ENCODE data around the gene ABCG2. TPM values are rescaled to one million over a fixed set of nuclear protein-coding genes. Genes with fewer than 3 reads are reported as not detected.

Gene ABCG2
- total and polyA plus RNA-seq, 2 of the 4 experiments (the other 2 are of a cell fraction): 0.50 to 1.1 TPM

DNA sequence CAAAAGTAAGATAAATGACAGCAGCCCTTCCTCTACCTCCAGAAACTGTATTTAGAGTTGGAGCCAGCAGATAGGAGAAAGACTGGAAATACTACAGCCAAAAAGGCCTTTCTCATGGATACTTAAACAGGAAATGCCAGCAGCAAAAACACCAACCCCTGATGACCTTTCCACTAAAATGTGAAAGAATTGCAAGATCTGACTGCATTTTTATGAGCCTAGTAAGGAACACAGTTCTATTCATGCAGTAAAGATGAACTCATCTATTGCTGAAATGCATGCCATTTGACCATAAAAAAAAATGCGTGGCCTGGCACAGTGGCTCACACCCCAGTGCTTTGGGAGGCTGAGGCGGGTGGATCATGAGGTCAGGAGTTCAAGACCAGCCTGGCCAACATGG is 19.9 kb downstream of the ABCG2 start:
- H3K4me2 ChIP-seq (ENCODE audit: low read depth, low read length): peak overlapping the region; percentile 58; the same call in 1 of the 2 replicates
- dilution Hi-C loops (cut with HindIII; ENCODE audit: low sequenced_read_pairs, unreplicated experiment): no loop called here

More for the DNA sequence above, 19.9 kb downstream of the ABCG2 start:
- Histone ChIP-seq H3K27me3 (ENCODE audit: control insufficient read depth, insufficient read depth, low read length) (no peaks in the 10 kb centered on the region), H3K36me3 (ENCODE audit: control insufficient read depth, insufficient read depth, low read length) (no peaks in the 10 kb centered on the region), H4K91ac (ENCODE audit: insufficient read depth, low read depth, low read length) (no peak overlapping the region), H3K4ac (ENCODE audit: low read depth, low read length) (peak overlapping the region; percentile 2; the same call in 1 of the 2 replicates), H2BK20ac (ENCODE audit: low read depth, low read length) (peak overlapping the region; percentile 44; the same call in 1 of the 2 replicates), H2AFZ (replicated peaks; ENCODE audit: low read length, poor library complexity) (no peak overlapping the region), H3K23ac (ENCODE audit: low read depth, low read length) (no peak overlapping the region), H3K18ac (ENCODE audit: low read depth, low read length) (no peak overlapping the region), H3K79me1 (ENCODE audit: low read depth in 1 of 2, low read length in 2 of 2) (no peaks in the 10 kb centered on the region), H2AK9ac (replicated peaks; ENCODE audit: low read depth, low read length, poor library complexity) (no peak overlapping the region), H3K56ac (ENCODE audit: extremely low read depth, insufficient read depth, low read length) (no peak overlapping the region), H3K4me3 (ENCODE audit: insufficient read depth, low read depth, low read length) (no peak overlapping the region), H3K9ac (ENCODE audit: low read depth, low read length) (no peak overlapping the region), H3K27ac (ENCODE audit: insufficient read depth, low read length) (peak overlapping the region; percentile 8; the same call in 1 of the 2 replicates), H4K8ac (ENCODE audit: low read depth in 2 of 2, low read length in 2 of 2) (peak overlapping the region; percentile 22 to 86; a peak in 2 of 4 replicates), H3K9me1 (ENCODE audit: insufficient read depth, low read length) (peaks cover 9% of the 10 kb centered on the region), H2BK15ac (ENCODE audit: low read depth, low read length) (no peak overlapping the region), H3K9me3 (ENCODE audit: control insufficient read depth, insufficient read depth, low read length) (no peaks in the 10 kb centered on the region), H4K20me1 (ENCODE audit: insufficient read depth, low read length) (no peaks in the 10 kb centered on the region), H2BK120ac (ENCODE audit: low read depth, low read length) (peak overlapping the region; percentile 73; the same call in 1 of the 2 replicates), H3K14ac (replicated peaks; ENCODE audit: low read depth, low read length) (no peak overlapping the region), H3K4me1 (ENCODE audit: control insufficient read depth, insufficient read depth, low read length) (peaks cover 12% of the 10 kb centered on the region), H2AK5ac (ENCODE audit: low read depth, low read length) (no peak overlapping the region), H2BK5ac (ENCODE audit: low read depth, low read length, poor library complexity, severe bottlenecking) (peak overlapping the region; percentile 73), H4K5ac (ENCODE audit: low read depth, low read length) (no peak overlapping the region)
- POLR2A ChIA-PET (ENCODE audit: unreplicated experiment): no interaction called here
- no TSS peak for BruUV-seq (replicated peaks)
- CTCF ChIA-PET: no interaction called here
- WGBS, 2 experiments (ENCODE audit: extremely low coverage in 2 of 2, insufficient read length in 1 of 2): no CpG with 5 or more reads among the region's 2 CpGs
- intact Hi-C loops (cut with micrococcal nuclease) (loop anchor here (5.0 kb wide), 1 partner anchor 49 kb away; no protein-coding TSS in a partner anchor), in situ Hi-C loops (cut with MboI; ENCODE audit: low sequenced_read_pairs) (no loop called here)
- TF ChIP-seq, protein P1, sequence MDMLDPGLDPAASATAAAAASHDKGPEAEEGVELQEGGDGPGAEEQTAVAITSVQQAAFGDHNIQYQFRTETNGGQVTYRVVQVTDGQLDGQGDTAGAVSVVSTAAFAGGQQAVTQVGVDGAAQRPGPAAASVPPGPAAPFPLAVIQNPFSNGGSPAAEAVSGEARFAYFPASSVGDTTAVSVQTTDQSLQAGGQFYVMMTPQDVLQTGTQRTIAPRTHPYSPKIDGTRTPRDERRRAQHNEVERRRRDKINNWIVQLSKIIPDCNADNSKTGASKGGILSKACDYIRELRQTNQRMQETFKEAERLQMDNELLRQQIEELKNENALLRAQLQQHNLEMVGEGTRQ (IDR thresholded peaks at IDR 0.05; ENCODE audit: low read depth, low read length): no peak
- TF ChIP-seq MXI1 (IDR thresholded peaks at IDR 0.05; ENCODE audit: borderline replicate concordance, low read depth, low read length): no peak
- no peak for TF ChIP-seq POLR2A (IDR thresholded peaks at IDR 0.05; ENCODE audit: low read depth, low read length)
- TF ChIP-seq, protein P2, sequence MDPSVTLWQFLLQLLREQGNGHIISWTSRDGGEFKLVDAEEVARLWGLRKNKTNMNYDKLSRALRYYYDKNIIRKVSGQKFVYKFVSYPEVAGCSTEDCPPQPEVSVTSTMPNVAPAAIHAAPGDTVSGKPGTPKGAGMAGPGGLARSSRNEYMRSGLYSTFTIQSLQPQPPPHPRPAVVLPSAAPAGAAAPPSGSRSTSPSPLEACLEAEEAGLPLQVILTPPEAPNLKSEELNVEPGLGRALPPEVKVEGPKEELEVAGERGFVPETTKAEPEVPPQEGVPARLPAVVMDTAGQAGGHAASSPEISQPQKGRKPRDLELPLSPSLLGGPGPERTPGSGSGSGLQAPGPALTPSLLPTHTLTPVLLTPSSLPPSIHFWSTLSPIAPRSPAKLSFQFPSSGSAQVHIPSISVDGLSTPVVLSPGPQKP (IDR thresholded peaks at IDR 0.05; ENCODE audit: borderline replicate concordance, low read depth, low read length): no peak
- TF ChIP-seq RFX5 (IDR thresholded peaks at IDR 0.05; ENCODE audit: low read depth, low read length): no peak
- no peak for TF ChIP-seq RAD21 (IDR thresholded peaks at IDR 0.05; ENCODE audit: low read length)
- TF ChIP-seq CEBPB (IDR thresholded peaks at IDR 0.05; ENCODE audit: low read depth, low read length): peak; percentile 87
- TF ChIP-seq, protein P3, sequence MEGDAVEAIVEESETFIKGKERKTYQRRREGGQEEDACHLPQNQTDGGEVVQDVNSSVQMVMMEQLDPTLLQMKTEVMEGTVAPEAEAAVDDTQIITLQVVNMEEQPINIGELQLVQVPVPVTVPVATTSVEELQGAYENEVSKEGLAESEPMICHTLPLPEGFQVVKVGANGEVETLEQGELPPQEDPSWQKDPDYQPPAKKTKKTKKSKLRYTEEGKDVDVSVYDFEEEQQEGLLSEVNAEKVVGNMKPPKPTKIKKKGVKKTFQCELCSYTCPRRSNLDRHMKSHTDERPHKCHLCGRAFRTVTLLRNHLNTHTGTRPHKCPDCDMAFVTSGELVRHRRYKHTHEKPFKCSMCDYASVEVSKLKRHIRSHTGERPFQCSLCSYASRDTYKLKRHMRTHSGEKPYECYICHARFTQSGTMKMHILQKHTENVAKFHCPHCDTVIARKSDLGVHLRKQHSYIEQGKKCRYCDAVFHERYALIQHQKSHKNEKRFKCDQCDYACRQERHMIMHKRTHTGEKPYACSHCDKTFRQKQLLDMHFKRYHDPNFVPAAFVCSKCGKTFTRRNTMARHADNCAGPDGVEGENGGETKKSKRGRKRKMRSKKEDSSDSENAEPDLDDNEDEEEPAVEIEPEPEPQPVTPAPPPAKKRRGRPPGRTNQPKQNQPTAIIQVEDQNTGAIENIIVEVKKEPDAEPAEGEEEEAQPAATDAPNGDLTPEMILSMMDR (conservative IDR thresholded peaks at IDR 0.05; ENCODE audit: low read depth, low read length): no peak
- TF ChIP-seq MAZ (IDR thresholded peaks at IDR 0.05; ENCODE audit: borderline replicate concordance, low read depth, low read length): no peak
- peak; percentile 29; the same call in 1 of the 2 replicates for TF ChIP-seq MAFK (IDR thresholded peaks at IDR 0.05; ENCODE audit: low read depth, low read length)
- peak; percentile 56 for TF ChIP-seq FOS (IDR thresholded peaks at IDR 0.05; ENCODE audit: low read depth, low read length)
- TF ChIP-seq SMC3 (IDR thresholded peaks at IDR 0.05; ENCODE audit: low read depth, low read length): no peak
- no peak for TF ChIP-seq NFE2L2 (IDR thresholded peaks at IDR 0.05; ENCODE audit: low read depth, low read length)
- 0 out of 2 replicates have a peak, but pooled peaks have one; percentile 38 for TF ChIP-seq BHLHE40 (IDR thresholded peaks at IDR 0.05; ENCODE audit: low read depth, low read length)
- DNase-seq (peak; percentile 91), ATAC-seq (ENCODE audit: low read depth) (peak; percentile 78)

Measured in IMR-90 (cell line).